GM13977 (cell line): ENCODE results near the gene ABCC3.

Source experiments
- DNase-seq: peaks from one replicate; pipeline ENCODE4 v3.0.0; 2012; ENCODE audit warnings: low spot score
- in situ Hi-C: fragments of 300-500 bp; cut with MboI; formaldehyde crosslinking; loops from one replicate; pipeline ENCODE4 v1.12.0; 2022; ENCODE audit warnings: low sequenced_read_pairs, low pct_unique_long_range_greater_than_20kb, mixed read lengths, inconsistent platforms; ENCODE audit not compliant: unreplicated experiment
- TF ChIP-seq, protein P1 (sequence below): IDR thresholded peaks from 2 replicates; pipeline ENCODE4 v1.5.1; 2012; ENCODE audit warnings: mild to moderate bottlenecking, control low read depth; ENCODE audit not compliant: insufficient read depth; ENCODE audit errors: extremely low read depth, missing control alignments

The ABCC3 gene

DNA sequence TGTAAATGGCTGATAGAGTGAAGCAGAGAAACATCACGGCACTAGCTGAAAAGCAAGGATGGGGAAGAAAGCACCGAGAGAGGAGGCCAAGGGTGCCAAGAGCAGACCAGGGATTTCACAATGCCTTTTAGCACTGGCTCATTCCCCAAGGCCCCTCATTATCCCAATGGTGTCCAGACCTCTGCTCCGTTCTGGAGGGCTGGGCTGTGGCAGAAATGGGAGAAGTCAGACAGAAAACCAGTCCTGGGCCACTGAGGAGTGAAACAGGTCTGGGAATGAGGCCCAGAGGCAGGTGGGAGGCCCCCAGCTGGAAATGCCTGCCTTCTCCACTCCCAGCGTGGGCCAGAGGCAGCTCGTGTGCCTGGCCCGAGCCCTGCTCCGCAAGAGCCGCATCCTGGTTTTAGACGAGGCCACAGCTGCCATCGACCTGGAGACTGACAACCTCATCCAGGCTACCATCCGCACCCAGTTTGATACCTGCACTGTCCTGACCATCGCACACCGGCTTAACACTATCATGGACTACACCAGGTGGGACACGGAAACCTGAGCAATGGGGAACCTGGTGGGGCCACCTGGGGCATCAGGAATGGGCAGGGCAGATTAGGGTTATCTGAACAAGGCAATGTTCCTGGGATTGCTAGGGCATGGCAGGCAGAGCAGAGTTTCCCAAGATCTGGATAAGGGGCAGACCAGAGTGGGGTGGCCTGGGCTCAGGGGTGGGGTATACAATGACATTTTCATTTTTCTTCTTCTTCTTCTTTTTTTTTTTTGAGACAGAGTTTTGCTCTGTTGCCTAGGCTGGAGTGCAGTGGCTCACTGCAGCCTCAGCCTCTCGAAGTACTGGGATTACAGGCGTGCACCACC, 52.8 kb downstream of the ABCC3 start:
- in situ Hi-C loops: no loop called here
- no peak for DNase-seq
- TF ChIP-seq, protein P1, sequence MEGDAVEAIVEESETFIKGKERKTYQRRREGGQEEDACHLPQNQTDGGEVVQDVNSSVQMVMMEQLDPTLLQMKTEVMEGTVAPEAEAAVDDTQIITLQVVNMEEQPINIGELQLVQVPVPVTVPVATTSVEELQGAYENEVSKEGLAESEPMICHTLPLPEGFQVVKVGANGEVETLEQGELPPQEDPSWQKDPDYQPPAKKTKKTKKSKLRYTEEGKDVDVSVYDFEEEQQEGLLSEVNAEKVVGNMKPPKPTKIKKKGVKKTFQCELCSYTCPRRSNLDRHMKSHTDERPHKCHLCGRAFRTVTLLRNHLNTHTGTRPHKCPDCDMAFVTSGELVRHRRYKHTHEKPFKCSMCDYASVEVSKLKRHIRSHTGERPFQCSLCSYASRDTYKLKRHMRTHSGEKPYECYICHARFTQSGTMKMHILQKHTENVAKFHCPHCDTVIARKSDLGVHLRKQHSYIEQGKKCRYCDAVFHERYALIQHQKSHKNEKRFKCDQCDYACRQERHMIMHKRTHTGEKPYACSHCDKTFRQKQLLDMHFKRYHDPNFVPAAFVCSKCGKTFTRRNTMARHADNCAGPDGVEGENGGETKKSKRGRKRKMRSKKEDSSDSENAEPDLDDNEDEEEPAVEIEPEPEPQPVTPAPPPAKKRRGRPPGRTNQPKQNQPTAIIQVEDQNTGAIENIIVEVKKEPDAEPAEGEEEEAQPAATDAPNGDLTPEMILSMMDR: no peak

DNA sequence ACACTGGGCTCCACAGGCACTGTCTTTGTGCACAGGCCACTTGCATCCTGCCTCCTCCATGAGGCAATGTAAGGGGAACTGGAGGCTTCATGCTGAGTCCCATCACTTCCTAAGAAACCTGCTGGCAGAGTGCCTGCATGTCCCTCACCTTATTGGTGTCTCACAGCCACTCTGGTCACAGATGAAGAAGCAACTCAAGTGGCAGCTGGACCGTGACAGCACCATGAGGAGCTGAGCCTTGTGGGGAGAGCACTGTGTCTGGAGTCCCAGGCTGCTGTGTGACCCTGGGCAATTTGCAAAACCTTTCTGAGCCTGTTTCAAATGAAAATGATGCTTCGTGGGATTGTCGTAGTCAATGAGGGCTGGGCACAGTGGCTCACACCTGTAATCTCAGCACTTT, 53.6 kb downstream of the ABCC3 start:
- in situ Hi-C loops: no loop called here
- no peak for DNase-seq

DNA sequence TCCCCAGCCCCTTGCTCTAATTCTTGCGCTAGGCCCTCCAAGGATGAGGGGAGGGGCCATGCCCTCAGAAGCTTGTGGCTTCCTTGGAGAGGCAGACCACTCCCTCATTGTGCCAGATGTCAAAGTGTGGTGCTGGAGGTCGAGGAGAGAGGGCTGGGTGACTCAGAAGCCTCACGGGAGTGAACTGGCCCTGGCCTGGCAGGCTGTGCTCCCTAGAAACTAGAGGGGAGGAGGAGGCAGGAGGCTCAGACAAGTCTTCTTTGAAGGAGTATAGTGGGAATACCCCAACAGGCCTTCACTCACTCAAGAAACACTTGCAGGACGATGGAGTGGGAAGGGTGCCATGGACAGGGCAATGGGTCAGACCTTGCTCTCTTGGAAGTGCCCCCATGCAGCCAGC, 54.6 kb downstream of the ABCC3 start:
- DNase-seq: no peak
- TF ChIP-seq, protein P1: no peak
- in situ Hi-C loops: no loop called here

More for the DNA sequence above, 53.6 kb downstream of the ABCC3 start:
- TF ChIP-seq, protein P1: no peak

DNA sequence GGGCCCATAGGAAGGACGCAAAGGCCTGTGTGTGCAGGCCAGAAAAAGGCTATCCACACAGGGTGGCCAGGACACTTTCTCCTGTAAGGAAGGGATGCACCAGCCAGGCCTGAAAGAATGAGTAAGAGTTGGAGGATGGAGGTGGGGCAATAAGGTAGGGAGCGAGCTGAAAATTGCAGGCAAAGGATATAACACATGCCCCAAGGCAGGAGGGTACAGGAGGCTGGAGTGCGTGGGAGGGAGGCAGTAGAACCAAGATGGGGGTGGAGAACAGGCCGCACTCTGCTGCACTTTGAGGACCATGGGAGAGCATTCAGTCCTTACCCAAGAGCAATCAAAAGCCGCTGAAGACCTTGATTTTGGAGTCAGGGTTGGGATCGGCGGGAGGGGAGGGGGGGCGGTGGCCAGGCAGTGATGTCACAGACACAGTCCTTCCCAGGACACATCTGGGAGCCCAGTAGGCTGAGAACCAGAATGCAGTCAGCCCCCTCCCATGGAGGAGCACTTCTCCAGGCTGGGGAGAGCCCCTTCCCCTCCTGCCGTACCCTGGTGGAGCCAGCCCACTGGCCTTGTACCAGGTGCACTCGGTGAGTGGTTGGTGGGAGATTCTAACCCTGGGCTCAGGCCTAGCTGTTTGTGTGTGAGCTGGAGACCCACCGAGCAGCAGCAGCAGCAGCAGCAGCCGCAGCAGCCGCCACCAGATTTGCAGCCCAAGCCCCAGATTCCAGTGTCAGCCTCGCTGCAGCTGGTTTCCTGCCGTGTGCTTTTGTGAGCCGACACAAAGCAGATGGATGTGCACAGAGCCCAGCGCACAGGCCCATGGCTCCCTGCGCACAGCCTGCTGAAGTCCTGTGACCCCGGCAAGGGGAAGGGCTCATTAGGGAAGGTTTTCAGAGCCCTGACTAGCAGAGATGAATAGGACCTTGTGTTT, 55.5 kb downstream of the ABCC3 start:
- DNase-seq: no peak
- TF ChIP-seq, protein P1: no peak
- in situ Hi-C loops: no loop called here

- in situ Hi-C loops: no loop called here
- no peak for DNase-seq
- TF ChIP-seq, protein P1: no peak
Observed at GRCh38 chr17:50690887-50691549, 56.3 kb downstream of the ABCC3 start.
